ENCODE results near the gene PSMG2. TPM values are rescaled to one million over a fixed set of nuclear protein-coding genes. Genes with fewer than 3 reads are reported as not detected.
"Not testable (repeated sequence)": the region's sequence is repeated elsewhere in the genome, so short reads cannot be mapped to it uniquely, and the experiment has no call there.

Gene PSMG2
- total RNA-seq, 2 donors from 2014 or later: 72.1 to 80.5 TPM

DNA sequence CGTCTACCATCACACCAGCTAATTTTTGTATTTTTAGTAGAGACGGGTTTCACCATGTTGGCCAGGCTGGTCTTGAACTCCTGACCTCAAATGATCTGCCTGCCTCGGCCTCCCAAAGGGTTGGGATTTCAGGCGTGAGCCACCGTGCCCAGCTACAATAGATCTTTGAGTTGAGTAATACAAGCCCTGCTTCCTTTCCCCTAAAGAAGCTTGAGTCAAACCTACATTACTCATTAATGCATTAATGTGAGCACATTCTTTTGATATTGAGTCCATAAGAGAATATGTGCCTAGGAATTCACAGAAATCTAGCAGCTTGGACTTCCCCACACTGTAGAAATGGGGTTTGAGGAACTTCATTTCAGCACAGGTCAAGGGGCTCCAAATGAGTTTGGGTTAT, 39.6 kb downstream of the PSMG2 start:
- H3K27ac Mint-ChIP-seq: peak overlapping the region in 1 of 2 donors; percentile 51
- DNase-seq (ENCODE audit: low spot score): no peak
- no peak for ATAC-seq

DNA sequence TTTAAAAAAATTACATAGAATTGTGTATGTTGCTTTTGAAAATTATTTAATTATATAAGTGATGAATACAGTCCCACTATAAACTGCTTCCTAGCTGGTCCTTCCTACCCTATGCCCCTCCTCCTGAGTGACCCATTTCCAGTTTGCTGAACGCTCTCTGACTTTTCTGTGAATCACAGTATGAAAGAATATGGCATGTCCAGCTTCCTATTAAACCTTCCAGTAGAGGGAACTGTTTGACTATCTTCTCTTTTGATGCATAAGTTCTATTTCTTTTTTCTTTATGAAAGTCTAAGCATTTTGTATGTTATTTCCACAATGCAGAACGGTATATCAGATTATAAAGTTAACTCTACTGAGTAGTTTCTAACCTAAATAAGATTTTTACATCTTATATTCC, 41.3 kb downstream of the PSMG2 start:
- Mint-ChIP-seq H3K27me3 (no peaks in the 10 kb centered on the region), H3K27ac (peak overlapping the region in 1 of 2 donors; percentile 85), H3K4me3 (no peak overlapping the region), H3K36me3 (peaks cover under 1% of the 10 kb centered on the region), H3K9me3 (no peaks in the 10 kb centered on the region), H3K4me1 (ENCODE audit: low read depth in 2 of 2) (peaks cover 0 to 13% of the 10 kb centered on the region in 2 donors)
- ATAC-seq (peak; percentile 55 to 66), DNase-seq (ENCODE audit: low spot score) (no peak)

More for the DNA sequence above, 39.6 kb downstream of the PSMG2 start:
- no peak overlapping the region for H3K4me3 Mint-ChIP-seq
- H3K27me3 Mint-ChIP-seq: no peaks in the 10 kb centered on the region
- no peaks in the 10 kb centered on the region for H3K9me3 Mint-ChIP-seq
- no peaks in the 10 kb centered on the region for H3K36me3 Mint-ChIP-seq
- peaks cover 0 to 11% of the 10 kb centered on the region in 2 donors for H3K4me1 Mint-ChIP-seq (ENCODE audit: low read depth in 2 of 2)

GRCh38 chr18:12745095-12745795, 42.4 kb downstream of the PSMG2 start:
- Mint-ChIP-seq H3K27me3 (no peaks in the 10 kb centered on the region), H3K36me3 (peaks cover 4% of the 10 kb centered on the region), H3K4me3 (no peak overlapping the region), H3K9me3 (no peaks in the 10 kb centered on the region), H3K4me1 (ENCODE audit: low read depth in 2 of 2) (peaks cover 0 to 18% of the 10 kb centered on the region in 2 donors), H3K27ac (peak overlapping the region in 1 of 2 donors; percentile 11)
- DNase-seq (ENCODE audit: low spot score) (no peak), ATAC-seq (no peak)

DNA sequence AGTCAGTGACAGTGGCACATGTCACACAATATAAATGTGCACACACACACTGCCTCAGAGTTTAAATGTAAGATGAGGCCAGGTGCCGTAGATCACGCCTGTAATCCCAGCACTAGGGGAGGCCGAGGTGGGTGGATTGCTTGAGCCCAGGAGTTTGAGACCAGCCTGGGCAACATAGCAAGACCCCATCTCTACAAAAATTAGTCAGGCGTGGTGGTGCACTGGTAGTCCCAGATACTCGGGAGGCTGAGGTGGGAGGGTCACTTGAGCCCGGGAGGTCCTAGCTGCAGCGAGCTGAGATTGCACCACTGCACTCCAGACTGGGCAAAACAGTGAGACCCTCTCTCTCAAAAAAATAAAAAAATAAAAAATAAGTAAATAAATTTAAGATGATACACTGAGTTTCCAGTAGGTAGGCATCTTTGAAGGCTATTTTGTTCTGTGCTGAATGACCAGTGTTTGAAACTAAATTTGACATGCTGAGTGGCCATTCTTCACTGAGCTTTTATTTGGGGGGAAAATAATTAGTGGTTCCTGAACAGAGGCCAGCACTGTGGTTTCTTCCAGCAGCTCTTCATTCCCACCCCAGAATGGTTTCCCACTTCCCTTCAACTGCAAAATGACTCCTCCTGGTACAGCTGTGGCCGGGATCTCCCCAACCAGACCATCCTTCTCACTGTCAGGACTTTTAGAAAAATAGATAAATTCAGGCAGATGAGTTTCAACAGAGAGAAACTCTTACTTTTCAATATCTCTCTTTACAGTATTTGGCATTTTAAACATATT, 44.9 kb downstream of the PSMG2 start:
- peaks cover 0 to 15% of the 10 kb centered on the region in 2 donors for H3K4me1 Mint-ChIP-seq (ENCODE audit: low read depth in 2 of 2)
- ATAC-seq (no peak), DNase-seq (ENCODE audit: low spot score) (no peak)
- peaks cover 4% of the 10 kb centered on the region for H3K36me3 Mint-ChIP-seq
- no peak overlapping the region for H3K4me3 Mint-ChIP-seq
- H3K9me3 Mint-ChIP-seq: no peaks in the 10 kb centered on the region
- peak overlapping the region in 1 of 2 donors; percentile 41 for H3K27ac Mint-ChIP-seq
- H3K27me3 Mint-ChIP-seq: no peaks in the 10 kb centered on the region

- DNase-seq (ENCODE audit: low spot score) (no peak), ATAC-seq (no peak)
- Mint-ChIP-seq H3K36me3 (peaks cover 4% of the 10 kb centered on the region), H3K27ac (peak overlapping the region in 1 of 2 donors; percentile 41), H3K27me3 (no peaks in the 10 kb centered on the region), H3K4me3 (no peak overlapping the region), H3K9me3 (no peaks in the 10 kb centered on the region), H3K4me1 (ENCODE audit: low read depth in 2 of 2) (peaks cover 0 to 15% of the 10 kb centered on the region in 2 donors)
These were observed 45.8 kb downstream of the PSMG2 start for GRCh38 chr18:12748671-12749070.

- peak overlapping the region in 1 of 2 donors; percentile 80 for H3K27ac Mint-ChIP-seq
- ATAC-seq: no peak
- peaks cover 4% of the 10 kb centered on the region for H3K36me3 Mint-ChIP-seq
- H3K27me3 Mint-ChIP-seq: no peaks in the 10 kb centered on the region
- DNase-seq (ENCODE audit: low spot score): no peak
- H3K9me3 Mint-ChIP-seq: no peaks in the 10 kb centered on the region
- peaks cover 0 to 14% of the 10 kb centered on the region in 2 donors for H3K4me1 Mint-ChIP-seq (ENCODE audit: low read depth in 2 of 2)
- H3K4me3 Mint-ChIP-seq: no peak overlapping the region
These were observed 46.3 kb downstream of the PSMG2 start for GRCh38 chr18:12749121-12749520.

GRCh38 chr18:12750076-12750714, 47.4 kb downstream of the PSMG2 start:
- peak overlapping the region; percentile 10 to 80 for H3K27ac Mint-ChIP-seq
- no peaks in the 10 kb centered on the region for H3K9me3 Mint-ChIP-seq
- DNase-seq (ENCODE audit: low spot score): no peak
- H3K36me3 Mint-ChIP-seq: peaks cover 4% of the 10 kb centered on the region
- H3K4me3 Mint-ChIP-seq: no peak overlapping the region
- ATAC-seq: no peak
- H3K27me3 Mint-ChIP-seq: no peaks in the 10 kb centered on the region
- H3K4me1 Mint-ChIP-seq (ENCODE audit: low read depth in 2 of 2): peaks cover 0 to 11% of the 10 kb centered on the region in 2 donors

- Mint-ChIP-seq H3K9me3 (no peaks in the 10 kb centered on the region), H3K4me1 (ENCODE audit: low read depth in 2 of 2) (peaks cover 0 to 9% of the 10 kb centered on the region in 2 donors), H3K27ac (no peak overlapping the region), H3K36me3 (peaks cover 4% of the 10 kb centered on the region), H3K4me3 (no peak overlapping the region), H3K27me3 (no peaks in the 10 kb centered on the region)
- DNase-seq (ENCODE audit: low spot score): no peak
- peak in 1 of 2 donors; percentile 24 for ATAC-seq
These were observed 48.1 kb downstream of the PSMG2 start for GRCh38 chr18:12750715-12751502.

DNA sequence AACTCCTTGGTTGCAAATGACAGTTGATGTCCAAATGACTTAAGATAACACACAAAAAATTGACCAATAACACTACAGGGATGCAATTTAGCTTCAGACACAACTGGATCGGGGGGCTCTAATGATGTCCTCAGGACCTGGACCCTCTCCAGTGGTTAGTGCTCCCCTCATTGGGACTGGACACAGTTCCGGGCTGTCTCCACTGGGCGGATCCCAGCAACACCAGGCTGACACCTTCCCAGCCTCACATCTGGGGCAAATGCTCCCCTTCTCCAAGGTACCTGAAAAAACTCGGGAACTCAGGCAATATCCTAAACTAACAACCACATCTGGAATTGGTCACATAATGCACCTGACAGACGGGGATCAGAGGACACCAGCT, 48.7 kb downstream of the PSMG2 start:
- H3K9me3 Mint-ChIP-seq: no peaks in the 10 kb centered on the region
- no peaks in the 10 kb centered on the region for H3K27me3 Mint-ChIP-seq
- H3K4me1 Mint-ChIP-seq (ENCODE audit: low read depth in 2 of 2): peaks cover 0 to 9% of the 10 kb centered on the region in 2 donors
- DNase-seq (ENCODE audit: low spot score) (no peak), ATAC-seq (no peak)
- H3K4me3 Mint-ChIP-seq: no peak overlapping the region
- H3K36me3 Mint-ChIP-seq: peaks cover 4% of the 10 kb centered on the region
- H3K27ac Mint-ChIP-seq: no peak overlapping the region

DNA sequence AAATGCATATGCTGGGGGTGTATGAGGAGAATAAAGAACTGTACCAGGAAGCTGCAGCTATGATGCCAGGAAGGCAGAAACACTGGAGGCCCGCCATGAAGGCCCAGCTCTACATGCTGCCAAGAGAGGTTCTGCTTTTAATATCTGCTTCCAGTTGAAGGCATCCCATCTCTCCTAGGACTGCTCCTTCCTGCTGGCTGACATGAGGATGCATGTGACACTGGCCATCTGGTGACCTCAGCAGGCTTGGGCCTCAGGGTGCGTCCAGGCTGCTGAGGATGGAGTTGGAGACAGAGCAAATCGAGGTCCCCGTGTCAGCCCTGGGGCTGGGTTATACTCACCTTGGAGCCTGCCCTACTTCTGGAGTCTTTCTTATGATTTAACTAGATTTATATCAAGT, 49.0 kb downstream of the PSMG2 start:
- ATAC-seq (no peak), DNase-seq (ENCODE audit: low spot score) (no peak)
- peaks cover 4% of the 10 kb centered on the region for H3K36me3 Mint-ChIP-seq
- peaks cover 0 to 12% of the 10 kb centered on the region in 2 donors for H3K4me1 Mint-ChIP-seq (ENCODE audit: low read depth in 2 of 2)
- no peak overlapping the region for H3K4me3 Mint-ChIP-seq
- no peaks in the 10 kb centered on the region for H3K9me3 Mint-ChIP-seq
- no peaks in the 10 kb centered on the region for H3K27me3 Mint-ChIP-seq
- H3K27ac Mint-ChIP-seq: no peak overlapping the region

DNA sequence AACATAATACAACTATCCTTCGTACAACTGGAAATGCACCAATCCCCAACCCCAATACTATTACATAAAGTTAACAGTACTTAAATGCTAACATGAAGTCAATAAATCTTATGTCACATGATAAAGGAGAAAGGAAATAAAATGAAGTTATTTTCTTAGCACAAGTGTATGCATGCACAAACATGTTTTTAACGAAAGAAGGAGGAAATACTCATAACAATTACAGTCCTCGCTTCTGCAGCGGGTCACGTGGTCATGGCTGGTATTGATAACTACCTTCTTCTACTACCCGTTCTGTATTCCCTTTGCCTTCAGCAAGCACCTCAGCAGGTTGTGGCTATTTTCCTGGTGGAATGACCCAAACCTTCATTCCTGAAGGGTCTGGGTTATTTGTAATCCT, 51.7 kb downstream of the PSMG2 start:
- H3K9me3 Mint-ChIP-seq: no peaks in the 10 kb centered on the region
- H3K4me3 Mint-ChIP-seq: no peak overlapping the region
- ATAC-seq (no peak), DNase-seq (ENCODE audit: low spot score) (no peak)
- H3K36me3 Mint-ChIP-seq: no peaks in the 10 kb centered on the region
- H3K27ac Mint-ChIP-seq: no peak overlapping the region
- peaks cover 0 to 6% of the 10 kb centered on the region in 2 donors for H3K4me1 Mint-ChIP-seq (ENCODE audit: low read depth in 2 of 2)
- no peaks in the 10 kb centered on the region for H3K27me3 Mint-ChIP-seq

DNA sequence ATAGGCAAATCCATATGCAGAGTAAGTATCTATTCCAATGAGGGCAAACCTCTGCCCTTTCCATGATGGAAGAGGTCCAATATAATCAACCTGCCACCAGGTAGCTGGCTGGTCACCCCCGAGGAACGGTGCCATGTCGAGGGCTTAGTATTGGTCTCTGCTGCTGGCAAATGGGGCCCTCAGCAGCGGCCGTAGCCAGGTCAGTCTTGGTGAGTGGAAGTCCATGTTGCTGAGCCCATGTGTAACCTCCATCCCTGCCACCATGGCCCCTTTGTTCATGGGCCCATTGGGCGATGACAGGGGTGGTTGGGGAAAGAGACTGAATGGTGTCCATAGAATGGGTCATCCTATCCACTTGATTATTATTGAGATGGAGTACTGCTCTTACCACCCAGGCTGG, 52.8 kb downstream of the PSMG2 start:
- DNase-seq (ENCODE audit: low spot score); H3K4me3 Mint-ChIP-seq; H3K9me3 Mint-ChIP-seq: not testable (repeated sequence)

GRCh38 chr18:12756619-12757239, 53.9 kb downstream of the PSMG2 start:
- not testable (repeated sequence) for DNase-seq (ENCODE audit: low spot score); H3K4me3 Mint-ChIP-seq; H3K9me3 Mint-ChIP-seq; H3K36me3 Mint-ChIP-seq; H3K27me3 Mint-ChIP-seq; ATAC-seq; H3K4me1 Mint-ChIP-seq (ENCODE audit: low read depth in 2 of 2); H3K27ac Mint-ChIP-seq

More for the DNA sequence above, 52.8 kb downstream of the PSMG2 start:
- not testable (repeated sequence) for H3K27me3 Mint-ChIP-seq; H3K27ac Mint-ChIP-seq; H3K36me3 Mint-ChIP-seq; H3K4me1 Mint-ChIP-seq (ENCODE audit: low read depth in 2 of 2); ATAC-seq
